H1 (cell line): Measurements from ENCODE around the gene PBX3. TPM values are rescaled to one million over a fixed set of nuclear protein-coding genes. Genes with fewer than 3 reads are reported as not detected.

ENCODE experiments used
- CTCF ChIA-PET: fragments of 300-600 bp; sonication (Branson Sonifier 250); formaldehyde crosslinking; loops from one replicate; lab custom pipeline; 2021; ENCODE audit not compliant: partially characterized antibody; lab: Charles Lee
- POLR2A ChIA-PET: fragments of 300-600 bp; sonication (Branson Sonifier 250); formaldehyde crosslinking; loops from one replicate; lab custom pipeline; 2021; ENCODE audit warnings: inconsistent platforms; ENCODE audit not compliant: partially characterized antibody; lab: Charles Lee
- DNase-seq, 2 experiments: peaks; one replicate each; pipeline versions ENCODE4 v3.0.0 to v3.0.0-alpha.2; 2010 to 2022; ENCODE audit warnings: low spot score in 2 of 2, low read depth in 1 of 2, mixed read lengths in 1 of 2
- FAIRE-seq: peaks from 2 replicates; lab custom pipeline; 2011; peaks lifted over from hg19 to GRCh38; lab: Jason Lieb, UNC
- H2AFZ ChIP-seq: 2 replicates; pipeline ENCODE4 v1.8.1; 2012; ENCODE audit warnings: low read length, inconsistent platforms
- H2AK5ac ChIP-seq: 2 replicates; pipeline ENCODE4 v1.6.1; 2013; ENCODE audit warnings: low read depth, low read length
- H2BK120ac ChIP-seq: replicated peaks from 2 replicates; pipeline ENCODE3; 2013; ENCODE audit warnings: low read depth, low read length, inconsistent platforms
- H2BK12ac ChIP-seq: 2 replicates; pipeline ENCODE4 v1.6.1; 2013; ENCODE audit warnings: low read depth, low read length
- H2BK15ac ChIP-seq: 2 replicates; pipeline ENCODE4 v1.6.1; 2013; ENCODE audit warnings: low read length
- H2BK20ac ChIP-seq: 2 replicates; pipeline ENCODE4 v1.6.1; 2013; ENCODE audit warnings: low read length
- H2BK5ac ChIP-seq: 2 replicates; pipeline ENCODE4 v1.6.1; 2013; ENCODE audit warnings: low read depth, low read length
- H3K14ac ChIP-seq: 2 replicates; pipeline ENCODE4 v1.6.1; 2013; ENCODE audit warnings: inconsistent platforms; ENCODE audit not compliant: insufficient read length
- H3K18ac ChIP-seq: 2 replicates; pipeline ENCODE4 v1.6.1; 2013; ENCODE audit warnings: low read length; ENCODE audit errors: extremely low read depth
- H3K23ac ChIP-seq: 2 replicates; pipeline ENCODE4 v1.6.1; 2013; ENCODE audit warnings: inconsistent platforms; ENCODE audit not compliant: insufficient read length
- H3K23me2 ChIP-seq: 2 replicates; pipeline ENCODE4 v1.6.1; 2013; ENCODE audit warnings: low read depth, low read length
- H3K27ac ChIP-seq: 2 replicates; pipeline ENCODE4 v1.6.1; 2011; ENCODE audit warnings: low read depth, low read length, inconsistent platforms
- H3K27me3 ChIP-seq, 4 experiments: replicated peaks in 1 of 4; 1 replicate in 1 of 4; 2 replicates in 3 of 4; pipeline versions ENCODE4 v1.6.1 to v1.8.1; 2011 to 2013; ENCODE audit warnings: low read length in 3 of 4, mild to moderate bottlenecking in 3 of 4, inconsistent platforms in 2 of 4, mixed read lengths in 2 of 4, moderate library complexity in 1 of 4; ENCODE audit not compliant: control insufficient read depth in 3 of 4, insufficient read depth in 3 of 4; ENCODE audit errors: extremely low read depth in 1 of 4
- H3K36me3 ChIP-seq, 4 experiments: 2 replicates each; pipeline versions ENCODE4 v1.6.1 to v1.8.1; 2011 to 2013; ENCODE audit warnings: mild to moderate bottlenecking in 4 of 4, low read length in 3 of 4, moderate library complexity in 2 of 4, control low read depth in 1 of 4, inconsistent platforms in 1 of 4; ENCODE audit not compliant: insufficient read depth in 4 of 4, control insufficient read depth in 2 of 4
- H3K4ac ChIP-seq: replicated peaks from 2 replicates; pipeline ENCODE3; 2013; ENCODE audit warnings: low read length, low read depth, mixed read lengths, inconsistent platforms; ENCODE audit not compliant: insufficient read length
- H3K4me1 ChIP-seq, 4 experiments: replicated peaks in 1 of 4; 1 replicate in 1 of 4; 2 replicates in 3 of 4; pipeline versions ENCODE4 v1.6.1 to v1.8.1; 2011 to 2013; ENCODE audit warnings: low read length in 3 of 4, inconsistent platforms in 2 of 4, mixed read lengths in 1 of 4; ENCODE audit not compliant: insufficient read depth in 4 of 4, control insufficient read depth in 3 of 4
- H3K4me2 ChIP-seq, 2 experiments: 2 replicates each; pipeline versions ENCODE4 v1.6.1 to v1.8.1; 2011 to 2013; ENCODE audit warnings: low read depth in 2 of 2, low read length in 2 of 2, control low read depth in 1 of 2, inconsistent platforms in 1 of 2, mild to moderate bottlenecking in 1 of 2; ENCODE audit not compliant: insufficient read depth in 1 of 2
- H3K4me3 ChIP-seq, 4 experiments: fragments of 200-600, 300-600 bp in 1 of 4; sonication (generic), shearing (Covaris generic), sonication (Bioruptor Twin) in 1 of 4; 2 replicates each; pipeline versions ENCODE4 v1.5.1 to v1.8.1; 2011 to 2016; ENCODE audit warnings: low read length in 4 of 4, low read depth in 3 of 4, control low read depth in 2 of 4, inconsistent platforms in 2 of 4, mild to moderate bottlenecking in 2 of 4, mixed read lengths in 1 of 4, moderate library complexity in 1 of 4; ENCODE audit not compliant: insufficient read depth in 2 of 4; ENCODE audit errors: extremely low read depth in 1 of 4
- H3K56ac ChIP-seq: replicated peaks from 2 replicates; pipeline ENCODE3; 2013; ENCODE audit warnings: low read depth, mild to moderate bottlenecking, mixed read lengths, low read length, inconsistent platforms; ENCODE audit not compliant: insufficient read length
- H3K79me1 ChIP-seq: 2 replicates; pipeline ENCODE4 v1.6.1; 2013; ENCODE audit warnings: low read depth, low read length, control low read depth
- H3K79me2 ChIP-seq, 2 experiments: 2 replicates each; pipeline versions ENCODE4 v1.6.1 to v1.8.1; 2012 to 2013; ENCODE audit warnings: low read length in 2 of 2, mild to moderate bottlenecking in 2 of 2, inconsistent platforms in 1 of 2; ENCODE audit not compliant: insufficient read depth in 2 of 2, control insufficient read depth in 1 of 2
- H3K9ac ChIP-seq, 4 experiments: replicated peaks in 1 of 4; 1 replicate in 1 of 4; 2 replicates in 3 of 4; pipeline versions ENCODE4 v1.6.1 to v1.8.1; 2011 to 2013; ENCODE audit warnings: low read depth in 3 of 4, low read length in 3 of 4, control low read depth in 2 of 4, mild to moderate bottlenecking in 2 of 4, moderate library complexity in 2 of 4, inconsistent platforms in 1 of 4; ENCODE audit errors: extremely low read depth in 1 of 4
- H3K9me3 ChIP-seq, 2 experiments: 2 replicates each; pipeline versions ENCODE4 v1.6.1 to v1.8.1; 2012 to 2013; ENCODE audit warnings: mild to moderate bottlenecking in 2 of 2, moderate library complexity in 2 of 2, control low read depth in 1 of 2, inconsistent platforms in 1 of 2, low read depth in 1 of 2, low read length in 1 of 2, mixed read lengths in 1 of 2; ENCODE audit not compliant: insufficient read depth in 2 of 2
- H4K20me1 ChIP-seq, 2 experiments: replicated peaks in 1 of 2; 2 replicates each; pipeline versions ENCODE3 to v1.8.1; 2011 to 2013; ENCODE audit warnings: inconsistent platforms in 2 of 2, low read length in 2 of 2, mild to moderate bottlenecking in 1 of 2; ENCODE audit not compliant: insufficient read depth in 2 of 2, control insufficient read depth in 1 of 2
- H4K5ac ChIP-seq: 2 replicates; pipeline ENCODE4 v1.6.1; 2013; ENCODE audit warnings: low read length, low read depth, mixed read lengths, inconsistent platforms; ENCODE audit not compliant: insufficient read length
- H4K8ac ChIP-seq: 2 replicates; pipeline ENCODE4 v1.8.0; 2013; ENCODE audit warnings: mild to moderate bottlenecking, moderate library complexity, low read length, inconsistent platforms; ENCODE audit not compliant: insufficient read depth; ENCODE audit errors: extremely low read depth
- H4K91ac ChIP-seq: replicated peaks from 2 replicates; pipeline ENCODE3; 2013; ENCODE audit warnings: low read length, mixed read lengths, inconsistent platforms; ENCODE audit not compliant: insufficient read length
- CBX8 ChIP-seq: fragments of 300-800, 300-1000 bp; sonication (generic); IDR thresholded peaks from 2 replicates; pipeline ENCODE4 v1.7.1; 2016; ENCODE audit warnings: low read depth, low read length, borderline replicate concordance
- EP300 ChIP-seq, 2 experiments: IDR thresholded peaks; 1 replicate in 1 of 2; 2 replicates in 1 of 2; pipeline ENCODE4 v1.6.1; 2011 to 2012; ENCODE audit warnings: low read depth in 2 of 2, low read length in 2 of 2, mild to moderate bottlenecking in 2 of 2, borderline replicate concordance in 1 of 2, inconsistent platforms in 1 of 2, moderate library complexity in 1 of 2
- JUND ChIP-seq: IDR thresholded peaks from 2 replicates; pipeline ENCODE4 v1.6.1; 2011; ENCODE audit warnings: mild to moderate bottlenecking, improper control_type of control experiment, low read length
- KDM5A ChIP-seq: fragments of 200-600 bp; IDR thresholded peaks from 2 replicates; pipeline ENCODE4 v1.7.1; 2012; ENCODE audit warnings: mild to moderate bottlenecking, low read length, inconsistent platforms, mixed read lengths
- PHF8 ChIP-seq: fragments of 200-600 bp; sonication (generic); conservative IDR thresholded peaks from 2 replicates; pipeline ENCODE4 v1.7.1; 2012; ENCODE audit warnings: low read depth, mild to moderate bottlenecking, inconsistent platforms, low read length, moderate library complexity
- RXRA ChIP-seq: IDR thresholded peaks from 2 replicates; pipeline ENCODE4 v1.6.1; 2011; ENCODE audit warnings: low read depth, mild to moderate bottlenecking, low read length, moderate library complexity; ENCODE audit not compliant: insufficient read depth
- SIN3A ChIP-seq, 2 experiments: IDR thresholded peaks in 1 of 2; conservative IDR thresholded peaks in 1 of 2; 2 replicates each; pipeline ENCODE4 v1.6.1; 2011 to 2012; ENCODE audit warnings: low read length in 2 of 2, improper control_type of control experiment in 1 of 2, low read depth in 1 of 2, mild to moderate bottlenecking in 1 of 2
- TAF7 ChIP-seq: optimal IDR thresholded peaks from 2 replicates; pipeline ENCODE3; 2011; ENCODE audit warnings: low read depth, mild to moderate bottlenecking, inconsistent platforms, low read length, moderate library complexity, borderline replicate concordance
- TCF12 ChIP-seq: IDR thresholded peaks from 2 replicates; pipeline ENCODE4 v1.6.1; 2011; ENCODE audit warnings: low read depth, mild to moderate bottlenecking, low read length
- WGBS, 2 experiments: shearing (Covaris generic) in 1 of 2; methylation state at CpG; one replicate each; pipeline versions ENCODE4 v1.1.6 to v1.1.7; 2013 to 2015; ENCODE audit warnings: low lambda C conversion rate in 2 of 2, mixed read lengths in 2 of 2, inconsistent platforms in 1 of 2, low coverage in 1 of 2, missing lambda C conversion rate in 1 of 2; ENCODE audit not compliant: insufficient replicate concordance in 2 of 2, insufficient coverage in 1 of 2, insufficient read length in 1 of 2; ENCODE audit errors: extremely low coverage in 1 of 2, missing lambda C conversion rate in 1 of 2; 5-methylcytosine and 5-hydroxymethylcytosine counted together
- polyA plus RNA-seq, 7 experiments: library from polyadenylated mRNA; depleted of rRNA in 3 of 7; stranded (reverse) in 5 of 7; unstranded in 2 of 7; fragments of >200 nt in 5 of 7; fragments of 200-250 nt in 2 of 7; gene quantifications; 1 replicate in 5 of 7; 2 replicates in 1 of 7; 4 replicates in 1 of 7; pipeline versions ENCODE4 v1.2.1 to v1.2.3, GENCODE V29; 2011 to 2013; ENCODE audit warnings: missing spikeins in 2 of 7, mixed read lengths in 2 of 7
- total RNA-seq: library from RNA; stranded (reverse); fragmentation: NEBNext Ultra II Directional; extraction: Animal tissue kit (Norgen Biotek cat#: 25700); gene quantifications from 2 replicates; pipeline ENCODE4 v1.2.1, GENCODE V29; 2021
- TF ChIP-seq, protein P1 (sequence below): IDR thresholded peaks from 2 replicates; pipeline ENCODE4 v1.6.1; 2011; ENCODE audit warnings: low read depth, mild to moderate bottlenecking, low read length; ENCODE audit not compliant: insufficient read depth

Gene PBX3
- total and polyA plus RNA-seq, 2 of the 8 experiments (the other 6 are each of a cell fraction or from before 2014, with no cell fraction given) = 22.7 to 44.3 TPM

DNA sequence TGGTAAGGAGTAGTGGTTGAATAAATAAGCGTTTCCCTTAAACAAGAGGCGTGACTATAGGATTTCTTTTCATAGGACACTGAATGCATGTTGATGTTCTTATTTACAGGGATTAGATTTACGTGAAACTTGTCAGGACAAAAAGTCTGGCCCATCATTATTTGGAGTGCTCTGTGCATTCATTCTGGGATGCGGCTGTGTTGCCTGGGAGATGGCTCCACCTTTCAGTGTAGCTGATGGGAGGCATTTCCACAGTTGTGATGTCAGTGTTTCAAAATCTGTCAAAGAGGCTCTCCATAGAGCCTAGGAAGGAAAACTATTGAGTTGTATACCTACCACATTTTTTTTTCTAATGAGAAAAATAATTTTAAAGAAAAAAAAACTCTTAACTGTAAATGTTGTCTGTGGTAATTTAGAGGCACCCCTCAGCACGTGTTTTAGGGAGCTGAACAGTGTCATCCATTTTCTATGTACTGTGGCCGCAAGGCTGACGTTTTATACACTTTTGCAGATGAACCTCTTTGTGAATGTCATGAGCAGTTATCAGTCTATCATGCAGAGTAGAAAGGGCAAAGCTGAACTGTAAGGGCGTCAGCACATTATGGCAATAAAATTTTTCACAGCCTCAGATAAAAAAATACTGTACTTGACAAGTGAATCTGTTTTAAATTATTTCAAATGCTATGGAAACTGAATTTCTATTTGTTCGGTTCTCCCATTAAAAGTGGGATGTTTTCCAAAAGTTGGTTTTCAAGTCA lies 202.7 kb downstream of the PBX3 start:
- Histone ChIP-seq H2BK12ac (no peak overlapping the region), H3K4ac (no peak overlapping the region), H3K4me3 (no peak overlapping the region), H3K23me2 (no peaks in the 10 kb centered on the region), H3K4me2 (no peak overlapping the region), H4K20me1 (no peaks in the 10 kb centered on the region), H3K18ac (no peak overlapping the region), H2BK15ac (no peak overlapping the region), H3K79me2 (no peaks in the 10 kb centered on the region), H3K79me1 (no peaks in the 10 kb centered on the region), H2BK5ac (no peak overlapping the region), H3K9me3 (peaks cover 0 to 6% of the 10 kb centered on the region in 2 experiments; a peak in 2 of 4 replicates), H3K56ac (no peak overlapping the region), H3K36me3 (peaks cover 0 to 6% (median 0%) of the 10 kb centered on the region in 4 experiments; a peak in 1 of 8 replicates), H3K23ac (no peak overlapping the region), H4K91ac (peak overlapping the region; percentile 25), H2BK20ac (no peak overlapping the region), H4K8ac (no peak overlapping the region), H2BK120ac (no peak overlapping the region), H3K9ac (no peak overlapping the region), H2AK5ac (no peak overlapping the region), H3K27ac (no peak overlapping the region), H2AFZ (no peak overlapping the region), H4K5ac (no peak overlapping the region), H3K4me1 (peaks cover 0 to 10% (median 6%) of the 10 kb centered on the region in 4 experiments; a peak in 5 of 7 replicates), H3K14ac (no peak overlapping the region), H3K27me3 (no peaks in the 10 kb centered on the region)
- DNase-seq = no peak
- FAIRE-seq = no peak
- ChIA-PET CTCF (interaction anchor here (2.2 kb wide), 1 partner anchor 10 kb away, joined by 5 read pairs; no protein-coding TSS in a partner anchor), POLR2A (interaction anchor here (0.7 to 0.8 kb wide), 2 partner anchors 202 to 236 kb away, joined by 3 read pairs; no protein-coding TSS in a partner anchor)
- 85% methylated on average over 9 of the region's 9 CpGs; no CpG with 5 or more reads in 1 of the 2 experiments for WGBS, 2 experiments
- no peak for TF ChIP-seq JUND
- TF ChIP-seq TAF7 = no peak
- no peak for TF ChIP-seq SIN3A (conservative IDR thresholded peaks at IDR 0.05 in 1 of 2, IDR thresholded peaks at IDR 0.05 in 1 of 2; ENCODE audit: low read depth in 1 of 2, low read length in 2 of 2)
- TF ChIP-seq TCF12 = no peak
- TF ChIP-seq EP300 (IDR thresholded peaks at IDR 0.05; ENCODE audit: borderline replicate concordance in 1 of 2, low read depth in 2 of 2, low read length in 2 of 2) = no peak
- TF ChIP-seq KDM5A = no peak
- no peak for TF ChIP-seq RXRA
- TF ChIP-seq, protein P1, sequence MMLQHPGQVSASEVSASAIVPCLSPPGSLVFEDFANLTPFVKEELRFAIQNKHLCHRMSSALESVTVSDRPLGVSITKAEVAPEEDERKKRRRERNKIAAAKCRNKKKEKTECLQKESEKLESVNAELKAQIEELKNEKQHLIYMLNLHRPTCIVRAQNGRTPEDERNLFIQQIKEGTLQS = no peak
- no peak for TF ChIP-seq CBX8
- TF ChIP-seq PHF8 = no peak
